GM12892 (cell line): ENCODE results near the gene GALNT9.

Source experiments
- POLR2A ChIP-seq: IDR thresholded peaks from 2 replicates; pipeline ENCODE4 v1.6.1; 2011; ENCODE audit warnings: low read depth, low read length, control low read depth
- POLR2AphosphoS5 ChIP-seq: IDR thresholded peaks from 2 replicates; pipeline ENCODE4 v1.6.1; 2011; ENCODE audit warnings: low read depth, low read length, control low read depth
- TAF1 ChIP-seq: IDR thresholded peaks from 2 replicates; pipeline ENCODE4 v1.6.1; 2011; ENCODE audit warnings: low read depth, mild to moderate bottlenecking, control low read depth, low read length, borderline replicate concordance

DNA sequence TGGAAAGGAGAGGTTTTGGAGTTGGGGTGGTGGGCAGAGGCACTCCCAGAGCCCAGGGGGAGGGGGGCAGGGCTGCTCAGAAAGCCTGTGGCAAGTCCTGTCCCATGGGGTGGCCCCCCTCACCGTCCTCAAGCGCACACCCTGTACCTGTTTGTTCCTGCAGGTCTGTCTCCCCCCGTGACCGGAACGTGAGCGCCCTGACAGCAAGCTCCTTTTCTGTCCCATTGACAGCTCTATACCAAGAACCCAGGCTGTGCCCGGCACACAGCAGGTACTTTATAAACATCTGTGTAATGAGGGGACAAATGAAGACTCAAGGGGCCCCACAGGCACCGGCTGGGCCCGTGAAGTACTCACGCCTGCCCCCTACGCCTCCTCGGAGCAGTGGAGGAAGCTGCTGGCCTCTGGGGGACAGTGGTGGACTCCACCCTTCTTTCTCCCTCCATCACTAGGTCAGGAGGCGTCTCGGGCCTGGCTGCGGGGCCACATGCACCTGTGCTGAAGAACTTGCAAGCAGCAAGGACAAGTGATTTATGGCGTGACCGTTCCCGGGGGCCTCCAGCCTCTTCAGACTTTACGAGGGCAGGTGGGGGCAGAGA is 65.8 kb downstream of the GALNT9 start:
- TF ChIP-seq TAF1 = no peak
- TF ChIP-seq POLR2AphosphoS5 = no peak
- TF ChIP-seq POLR2A = no peak
